Hypothalamus (tissue), 51 donors: ENCODE results near the gene MORN2.

Source experiments
- DNase-seq, 51 donors: peaks; one replicate each; lab custom pipeline; 2025; lab: John Stamatoyannopoulos, UW

Gene MORN2

GRCh38 chr2:38889045-38889444 lies 13.3 kb downstream of the MORN2 start:
- DNase-seq, result no peak

GRCh38 chr2:38889575-38889974 lies 13.8 kb downstream of the MORN2 start, which contains the start of gene ARHGEF33:
TSS of gene ARHGEF33 (plus strand) at chr2:38889875. CDS start at chr2:38919448, 29,573 bp downstream.
- no peak for DNase-seq

GRCh38 chr2:38892819-38893218 lies 17.0 kb downstream of the MORN2 start:
- DNase-seq, result no peak

- no peak for DNase-seq
Observed at GRCh38 chr2:38898256-38898655, 22.5 kb downstream of the MORN2 start.

- DNase-seq, result no peak
Observed at GRCh38 chr2:38900726-38901125, 24.9 kb downstream of the MORN2 start.

- no peak for DNase-seq
Observed at GRCh38 chr2:38905251-38905650, 29.5 kb downstream of the MORN2 start.

- no peak for DNase-seq
Observed at GRCh38 chr2:38907242-38907641, 31.5 kb downstream of the MORN2 start.

- DNase-seq, result no peak
Observed at GRCh38 chr2:38907743-38908562, 32.2 kb downstream of the MORN2 start.

- no peak for DNase-seq
Observed at GRCh38 chr2:38909872-38910271, 34.1 kb downstream of the MORN2 start.

GRCh38 chr2:38911191-38911590 lies 35.4 kb downstream of the MORN2 start:
- DNase-seq, result no peak

- DNase-seq, result no peak
Observed at GRCh38 chr2:38912619-38913018, 36.8 kb downstream of the MORN2 start.

- no peak for DNase-seq
Observed at GRCh38 chr2:38922389-38922788, 46.6 kb downstream of the MORN2 start.

GRCh38 chr2:38922902-38923301 lies 47.1 kb downstream of the MORN2 start:
- DNase-seq, result no peak

- no peak for DNase-seq
Observed at GRCh38 chr2:38925982-38926381, 50.2 kb downstream of the MORN2 start.

- DNase-seq, result no peak
Observed at GRCh38 chr2:38930600-38930999, 54.8 kb downstream of the MORN2 start.
